ENCODE measurements around the gene COX18.

Gene COX18
- total RNA-seq = 24.5 to 25.8 reads per million in 2 experiments

GRCh38 chr4:73069338-73070073, at the start of gene COX18:
TSS of gene COX18 (minus strand) at chr4:73069716. CDS start at chr4:73069649, 67 bp downstream.
- DNase-seq (ENCODE audit: low read depth) = peak; percentile 89

GRCh38 chr4:73109493-73109892, 40.0 kb upstream of the COX18 start:
- DNase-seq (ENCODE audit: low read depth) = no peak

- no peak for DNase-seq (ENCODE audit: low read depth)
These were observed 35.2 kb upstream of the COX18 start for GRCh38 chr4:73104695-73105094.

- DNase-seq (ENCODE audit: low read depth) = no peak
These were observed 34.4 kb upstream of the COX18 start for GRCh38 chr4:73103799-73104503.

- DNase-seq (ENCODE audit: low read depth) = no peak
These were observed 29.6 kb upstream of the COX18 start for GRCh38 chr4:73099143-73099542.

- no peak for DNase-seq (ENCODE audit: low read depth)
These were observed 29.2 kb upstream of the COX18 start for GRCh38 chr4:73098713-73099112.

GRCh38 chr4:73098016-73098415, 28.5 kb upstream of the COX18 start:
- no peak for DNase-seq (ENCODE audit: low read depth)

- DNase-seq (ENCODE audit: low read depth) = no peak
These were observed 23.4 kb upstream of the COX18 start for GRCh38 chr4:73092868-73093267.

GRCh38 chr4:73090738-73091137, 21.2 kb upstream of the COX18 start:
- no peak for DNase-seq (ENCODE audit: low read depth)

- DNase-seq (ENCODE audit: low read depth) = no peak
These were observed 18.4 kb upstream of the COX18 start for GRCh38 chr4:73087871-73088270.

- DNase-seq (ENCODE audit: low read depth) = no peak
These were observed 16.8 kb upstream of the COX18 start for GRCh38 chr4:73086095-73086868.

GRCh38 chr4:73080789-73081188, 11.3 kb upstream of the COX18 start:
- DNase-seq (ENCODE audit: low read depth) = no peak

- DNase-seq (ENCODE audit: low read depth) = no peak
These were observed 6.3 kb upstream of the COX18 start for GRCh38 chr4:73075832-73076231.

- DNase-seq (ENCODE audit: low read depth) = peak; percentile 5
These were observed 516 bp upstream of the COX18 start for GRCh38 chr4:73070074-73070390.

- no peak for DNase-seq (ENCODE audit: low read depth)
These were observed 802 bp downstream of the COX18 start for GRCh38 chr4:73068491-73069337.

GRCh38 chr4:73067971-73068394, 1.5 kb downstream of the COX18 start:
- DNase-seq (ENCODE audit: low read depth) = no peak

GRCh38 chr4:73066928-73067327, 2.6 kb downstream of the COX18 start:
- peak; percentile 23 for DNase-seq (ENCODE audit: low read depth)

- DNase-seq (ENCODE audit: low read depth) = no peak
These were observed 3.1 kb downstream of the COX18 start for GRCh38 chr4:73066445-73066844.

GRCh38 chr4:73064536-73064935, 5.0 kb downstream of the COX18 start:
- no peak for DNase-seq (ENCODE audit: low read depth)

GRCh38 chr4:73055241-73055897, 14.1 kb downstream of the COX18 start:
- no peak for DNase-seq (ENCODE audit: low read depth)

GRCh38 chr4:73053974-73054480, 15.5 kb downstream of the COX18 start:
- DNase-seq (ENCODE audit: low read depth) = no peak

Measured in T follicular helper cell (primary cell).